ENCODE results near the gene SUCNR1.

SUCNR1 gene

GRCh38 chr3:151916781-151917180 lies 43.3 kb downstream of the SUCNR1 start:
- TF ChIP-seq, protein P1, sequence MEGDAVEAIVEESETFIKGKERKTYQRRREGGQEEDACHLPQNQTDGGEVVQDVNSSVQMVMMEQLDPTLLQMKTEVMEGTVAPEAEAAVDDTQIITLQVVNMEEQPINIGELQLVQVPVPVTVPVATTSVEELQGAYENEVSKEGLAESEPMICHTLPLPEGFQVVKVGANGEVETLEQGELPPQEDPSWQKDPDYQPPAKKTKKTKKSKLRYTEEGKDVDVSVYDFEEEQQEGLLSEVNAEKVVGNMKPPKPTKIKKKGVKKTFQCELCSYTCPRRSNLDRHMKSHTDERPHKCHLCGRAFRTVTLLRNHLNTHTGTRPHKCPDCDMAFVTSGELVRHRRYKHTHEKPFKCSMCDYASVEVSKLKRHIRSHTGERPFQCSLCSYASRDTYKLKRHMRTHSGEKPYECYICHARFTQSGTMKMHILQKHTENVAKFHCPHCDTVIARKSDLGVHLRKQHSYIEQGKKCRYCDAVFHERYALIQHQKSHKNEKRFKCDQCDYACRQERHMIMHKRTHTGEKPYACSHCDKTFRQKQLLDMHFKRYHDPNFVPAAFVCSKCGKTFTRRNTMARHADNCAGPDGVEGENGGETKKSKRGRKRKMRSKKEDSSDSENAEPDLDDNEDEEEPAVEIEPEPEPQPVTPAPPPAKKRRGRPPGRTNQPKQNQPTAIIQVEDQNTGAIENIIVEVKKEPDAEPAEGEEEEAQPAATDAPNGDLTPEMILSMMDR (conservative IDR thresholded peaks at IDR 0.05; ENCODE audit: low read depth, low read length), result no peak
- DNase-seq (ENCODE audit: low read depth), result no peak
- H3K4me3 ChIP-seq (ENCODE audit: low read depth, low read length), result no peak overlapping the region

DNA sequence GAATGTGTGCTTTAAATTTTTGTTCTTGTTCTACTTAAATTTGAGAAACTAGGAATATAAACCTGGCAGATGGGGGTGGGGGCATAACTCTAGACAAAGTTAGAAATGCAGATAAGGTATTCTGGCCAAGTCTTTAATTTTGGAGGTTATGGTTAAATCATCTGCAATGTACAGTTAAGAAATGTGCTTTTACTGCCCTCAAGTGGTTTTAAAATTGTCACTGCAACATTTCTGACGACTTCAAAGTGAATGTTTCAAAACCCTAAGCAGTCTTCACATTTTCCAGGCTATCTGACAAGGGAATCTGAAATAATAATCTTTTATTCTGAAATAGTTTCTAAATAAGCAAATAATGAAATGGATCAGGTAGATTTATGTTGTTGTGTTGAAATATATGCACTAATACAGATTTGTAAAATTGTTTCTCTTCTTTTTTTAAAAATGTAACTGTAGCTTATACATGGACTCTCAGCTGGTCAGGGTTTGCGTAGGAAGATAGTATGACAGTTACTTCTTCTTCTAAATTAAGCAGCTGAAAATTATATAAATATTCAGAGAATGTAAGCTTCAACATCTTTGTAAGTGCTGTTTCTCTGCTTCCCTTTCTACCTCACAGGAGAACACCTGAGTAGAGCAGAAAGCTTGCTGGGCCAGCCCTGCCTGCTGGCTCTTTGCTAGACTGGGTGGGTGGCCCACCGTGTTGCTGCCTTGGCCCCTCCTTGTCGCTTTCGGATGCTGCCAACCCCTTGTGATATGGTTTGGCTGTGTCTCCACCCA lies 45.0 kb downstream of the SUCNR1 start:
- TF ChIP-seq, protein P1 (conservative IDR thresholded peaks at IDR 0.05; ENCODE audit: low read depth, low read length), result peak; percentile 67
- H3K4me3 ChIP-seq (ENCODE audit: low read depth, low read length), result no peak overlapping the region
- peak; percentile 87 for DNase-seq (ENCODE audit: low read depth)

- TF ChIP-seq, protein P1 (conservative IDR thresholded peaks at IDR 0.05; ENCODE audit: low read depth, low read length), result no peak
- no peak for DNase-seq (ENCODE audit: low read depth)
- no peak overlapping the region for H3K4me3 ChIP-seq (ENCODE audit: low read depth, low read length)
Measured at GRCh38 chr3:151919030-151919328, 45.5 kb downstream of the SUCNR1 start.

DNA sequence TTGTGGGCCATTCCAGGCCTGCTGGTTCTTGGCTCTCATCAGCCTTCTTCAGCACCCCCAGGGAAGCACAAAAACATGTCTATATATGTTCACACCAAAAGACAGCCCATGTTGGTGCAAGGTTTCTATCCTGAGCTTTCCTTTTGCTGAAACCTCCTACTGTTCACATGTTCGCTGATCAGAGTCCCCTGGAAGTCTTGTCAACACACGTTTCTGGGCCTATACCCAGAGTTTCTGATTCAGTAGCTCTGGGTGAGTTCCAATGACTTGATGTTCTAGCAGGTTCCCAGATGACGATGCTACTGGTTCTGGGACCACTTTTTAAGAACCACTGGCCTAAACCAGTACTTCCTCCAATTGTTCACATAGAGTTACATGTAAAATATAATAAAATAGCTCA lies 46.0 kb downstream of the SUCNR1 start:
- no peak overlapping the region for H3K4me3 ChIP-seq (ENCODE audit: low read depth, low read length)
- DNase-seq (ENCODE audit: low read depth), result no peak
- TF ChIP-seq, protein P1 (conservative IDR thresholded peaks at IDR 0.05; ENCODE audit: low read depth, low read length), result no peak

DNA sequence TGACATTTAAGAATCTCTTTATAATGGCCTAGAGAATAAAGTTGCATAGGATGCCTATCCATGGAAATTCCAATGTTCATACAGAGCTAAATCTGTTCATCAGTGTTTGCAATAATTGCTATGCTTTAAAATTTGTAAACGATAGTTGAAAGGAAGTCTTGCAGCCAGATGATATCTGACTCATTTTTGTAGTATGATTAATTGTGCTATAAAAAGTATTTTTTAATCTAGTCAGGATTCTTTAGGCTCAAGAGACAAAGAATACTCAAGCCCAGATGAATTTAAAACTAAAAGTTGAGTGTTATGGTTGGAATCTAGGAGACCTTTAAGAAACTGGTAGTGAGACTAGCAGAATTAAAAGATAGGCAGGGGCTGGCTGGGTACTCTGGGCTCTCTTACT lies 50.5 kb downstream of the SUCNR1 start:
- TF ChIP-seq, protein P1 (conservative IDR thresholded peaks at IDR 0.05; ENCODE audit: low read depth, low read length), result no peak
- no peak for DNase-seq (ENCODE audit: low read depth)
- no peak overlapping the region for H3K4me3 ChIP-seq (ENCODE audit: low read depth, low read length)

- no peak overlapping the region for H3K4me3 ChIP-seq (ENCODE audit: low read depth, low read length)
- TF ChIP-seq, protein P1 (conservative IDR thresholded peaks at IDR 0.05; ENCODE audit: low read depth, low read length), result no peak
- no peak for DNase-seq (ENCODE audit: low read depth)
Measured at GRCh38 chr3:151924753-151925152, 51.3 kb downstream of the SUCNR1 start.

DNA sequence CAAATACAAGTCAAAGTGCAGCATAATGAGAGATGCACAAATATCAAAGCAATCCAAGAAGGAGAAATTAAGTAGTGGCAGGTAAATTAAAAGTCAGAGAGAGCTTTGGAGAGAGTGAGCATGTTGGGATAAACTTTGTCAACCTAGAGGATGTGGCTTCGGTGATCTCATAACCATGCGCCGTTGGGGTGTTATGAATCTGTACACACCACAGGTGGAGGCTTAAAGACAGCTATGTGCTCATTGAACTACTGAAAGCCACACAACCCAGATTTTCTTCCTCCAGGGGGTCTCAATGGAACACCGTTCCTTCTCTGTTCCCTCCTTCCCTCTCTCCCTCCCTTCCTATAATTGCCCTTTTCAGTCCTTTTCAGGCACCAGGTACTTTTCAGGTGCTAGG lies 52.0 kb downstream of the SUCNR1 start:
- H3K4me3 ChIP-seq (ENCODE audit: low read depth, low read length), result no peak overlapping the region
- no peak for DNase-seq (ENCODE audit: low read depth)
- TF ChIP-seq, protein P1 (conservative IDR thresholded peaks at IDR 0.05; ENCODE audit: low read depth, low read length), result no peak

Measured in choroid plexus epithelial cell (primary cell).